Mesangial cell (primary cell): ENCODE data around the gene USP40. TPM values are rescaled to one million over a fixed set of nuclear protein-coding genes. Genes with fewer than 3 reads are reported as not detected.

Experiments used
- total RNA-seq: library from RNA; depleted of rRNA; stranded (reverse); fragments of >200 nt; gene quantifications from 2 replicates; pipeline ENCODE4 v1.2.3, GENCODE V29; 2015

Gene USP40
- total RNA-seq: 25.3 and 31.6 TPM in 2 replicates

DNA sequence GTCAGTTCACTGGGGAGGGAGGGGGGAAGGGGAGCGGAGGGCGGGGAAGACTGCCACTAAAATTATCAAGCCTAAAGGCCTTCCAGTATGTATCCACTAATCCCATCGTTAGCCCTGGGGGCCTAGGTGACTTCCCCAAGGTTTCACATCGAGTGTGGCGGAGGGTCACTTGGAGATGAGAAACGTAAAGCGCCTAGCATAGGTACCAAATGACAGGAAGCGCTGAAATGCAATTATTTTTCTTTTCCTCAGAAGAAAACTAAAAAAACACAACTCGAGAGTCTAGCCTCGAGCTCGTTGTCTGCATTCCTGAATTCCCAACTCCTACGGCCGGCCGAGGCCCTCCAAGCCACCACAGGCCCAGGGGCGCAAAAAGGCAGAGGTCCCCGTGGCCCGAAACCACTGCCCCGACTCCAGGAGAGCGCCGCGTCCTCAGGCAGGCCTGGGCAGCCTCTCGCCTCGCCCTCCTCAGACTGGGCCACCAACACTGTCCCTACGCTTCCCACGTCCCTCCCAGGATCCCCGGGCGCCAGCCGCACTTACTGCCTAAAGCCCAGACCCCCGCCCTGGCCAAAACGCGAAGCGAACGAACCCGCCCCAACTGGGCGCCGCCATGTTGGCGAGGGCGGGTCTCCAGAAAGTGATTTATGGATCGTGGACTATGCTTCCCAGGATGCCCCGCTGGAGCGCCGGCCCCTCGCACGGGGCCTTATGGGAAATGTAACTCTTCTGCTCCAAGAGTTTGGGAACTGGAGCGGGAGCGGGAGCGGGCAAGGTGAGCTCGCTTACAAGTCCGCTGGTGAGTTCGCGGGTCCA lies at the start of gene USP40:
Gene USP40, minus strand, starts transcription at position 642 of the 816 bp plus-strand sequence. CDS start 1,228 bp downstream, outside the sequence.

Other genes with a start within 250 kb of the USP40 start
- gene DGKD, start 212.3 kb downstream of the USP40 start, total RNA-seq: 15.6 and 17.4 TPM in 2 replicates
- not detected in 2 replicates for gene UGT1A8, start 50.9 kb upstream of the USP40 start, total RNA-seq
- gene UGT1A10, start 69.7 kb upstream of the USP40 start, total RNA-seq: not detected in 2 replicates
- gene UGT1A9, start 105.1 kb upstream of the USP40 start, total RNA-seq: 0.13 and 0.16 TPM in 2 replicates
- not detected in 2 replicates for gene UGT1A7, start 115.1 kb upstream of the USP40 start, total RNA-seq
- gene UGT1A6, start 126.1 kb upstream of the USP40 start, total RNA-seq: 0.65 and 7.6 TPM in 2 replicates
- not detected in 2 replicates for gene UGT1A5, start 146.1 kb upstream of the USP40 start, total RNA-seq
- gene UGT1A4, start 152.0 kb upstream of the USP40 start, total RNA-seq: not detected in 2 replicates
- not detected in 2 replicates for gene UGT1A3, start 162.3 kb upstream of the USP40 start, total RNA-seq
- gene UGT1A1, start 193.5 kb upstream of the USP40 start, total RNA-seq: 0.13 TPM in 1 of 2 replicates, not detected in the other
- not detected in 2 replicates for gene MROH2A, start 211.5 kb upstream of the USP40 start, total RNA-seq